Neural cell (in vitro differentiated cells): Measurements from ENCODE around the gene IRX3. TPM values are rescaled to one million over a fixed set of nuclear protein-coding genes. Genes with fewer than 3 reads are reported as not detected.

ENCODE experiments used
- H2AFZ ChIP-seq: fragments of 200-600, 300-800 bp; sonication (generic), shearing (Covaris generic); 2 replicates; pipeline ENCODE4 v1.6.0; 2014; ENCODE audit warnings: low read depth, mild to moderate bottlenecking, antibody characterized with exemption, low read length, moderate library complexity
- H3F3A ChIP-seq: fragments of 200-600 bp; shearing (Covaris generic); 2 replicates; pipeline ENCODE4 v1.6.1; 2016; ENCODE audit warnings: mild to moderate bottlenecking, moderate library complexity, mixed read lengths, antibody characterized with exemption, low read length; ENCODE audit not compliant: insufficient read depth, poor library complexity, severe bottlenecking
- H3K27ac ChIP-seq: fragments of 200-600, 300-800 bp; sonication (generic), shearing (Covaris generic); 2 replicates; pipeline ENCODE4 v1.5.1; 2014; ENCODE audit warnings: mild to moderate bottlenecking, low read length, moderate library complexity
- H3K27me3 ChIP-seq: fragments of 300-800, 200-600 bp; sonication (generic), shearing (Covaris generic); 2 replicates; pipeline ENCODE4 v1.6.0; 2014; ENCODE audit warnings: mild to moderate bottlenecking, low read depth, low read length, moderate library complexity; ENCODE audit not compliant: insufficient read depth
- H3K36me3 ChIP-seq: fragments of 300-800, 200-600 bp; sonication (generic), shearing (Covaris generic); 2 replicates; pipeline ENCODE4 v1.5.1; 2014; ENCODE audit warnings: mild to moderate bottlenecking, antibody characterized with exemption, low read length, moderate library complexity; ENCODE audit not compliant: insufficient read depth
- H3K4me2 ChIP-seq: fragments of 300-800, 200-600 bp; sonication (generic), shearing (Covaris generic); 2 replicates; pipeline ENCODE4 v1.6.0; 2014; ENCODE audit warnings: mild to moderate bottlenecking, low read length
- H3K4me3 ChIP-seq: fragments of 300-800, 200-600 bp; sonication (generic), shearing (Covaris generic); 2 replicates; pipeline ENCODE4 v1.5.1; 2014; ENCODE audit warnings: mild to moderate bottlenecking, low read length, moderate library complexity
- H3K79me2 ChIP-seq: fragments of 200-600 bp; shearing (Covaris generic); replicated peaks from 2 replicates; pipeline ENCODE4 v1.6.0; 2014; ENCODE audit warnings: mild to moderate bottlenecking, low read length, moderate library complexity; ENCODE audit not compliant: insufficient read depth
- H3K9ac ChIP-seq: fragments of 300-800, 200-600 bp; sonication (generic), shearing (Covaris generic); 2 replicates; pipeline ENCODE4 v1.6.1; 2016; ENCODE audit warnings: mild to moderate bottlenecking, low read length, mixed read lengths
- H3K9me2 ChIP-seq: fragments of 200-600 bp; shearing (Covaris generic); 2 replicates; pipeline ENCODE4 v1.6.1; 2016; ENCODE audit warnings: mild to moderate bottlenecking, low read length, mixed read lengths; ENCODE audit not compliant: insufficient read depth
- H3K9me3 ChIP-seq: fragments of 200-600, 300-800 bp; sonication (generic), shearing (Covaris generic); 2 replicates; pipeline ENCODE4 v1.6.1; 2016; ENCODE audit warnings: mild to moderate bottlenecking, mixed run types, low read length, moderate library complexity, mixed read lengths
- H4K20me1 ChIP-seq: fragments of 200-600 bp; shearing (Covaris generic); 2 replicates; pipeline ENCODE4 v1.6.1; 2016; ENCODE audit warnings: mild to moderate bottlenecking, mixed run types; ENCODE audit not compliant: insufficient read depth
- EP300 ChIP-seq: fragments of 450-650 bp; conservative IDR thresholded peaks from 2 replicates; pipeline ENCODE4 v1.6.1; 2014; ENCODE audit warnings: antibody characterized with exemption, mild to moderate bottlenecking, moderate library complexity; ENCODE audit not compliant: poor library complexity, severe bottlenecking
- EZH2 ChIP-seq: fragments of 200-600, 300-800 bp; shearing (Covaris generic), sonication (generic); IDR thresholded peaks from 2 replicates; pipeline ENCODE4 v1.6.1; 2014; ENCODE audit warnings: antibody characterized with exemption, low read length, borderline replicate concordance, mild to moderate bottlenecking; ENCODE audit not compliant: insufficient read depth, poor library complexity, severe bottlenecking
- MXI1 ChIP-seq: fragments of 450-650 bp; conservative IDR thresholded peaks from 2 replicates; pipeline ENCODE4 v1.6.1; 2014; ENCODE audit warnings: antibody characterized with exemption, mild to moderate bottlenecking; ENCODE audit not compliant: poor library complexity, severe bottlenecking
- POLR2AphosphoS5 ChIP-seq: IDR thresholded peaks from 2 replicates; pipeline ENCODE4 v1.6.1; 2012
- RAD21 ChIP-seq: fragments of 450-650 bp; conservative IDR thresholded peaks from 2 replicates; pipeline ENCODE4 v1.6.1; 2014; ENCODE audit warnings: antibody characterized with exemption, mild to moderate bottlenecking, moderate library complexity
- SMC3 ChIP-seq: fragments of 450-650 bp; conservative IDR thresholded peaks from 2 replicates; pipeline ENCODE4 v1.6.1; 2014; ENCODE audit warnings: antibody characterized with exemption, mild to moderate bottlenecking, moderate library complexity; ENCODE audit not compliant: poor library complexity
- TAF1 ChIP-seq: IDR thresholded peaks from 2 replicates; pipeline ENCODE4 v1.6.1; 2012; ENCODE audit warnings: low read depth
- polyA plus RNA-seq: library from polyadenylated mRNA; depleted of rRNA; stranded (reverse); fragments of >200 nt; gene quantifications from 2 replicates; pipeline ENCODE4 v1.2.3, GENCODE V29; 2014
- TF ChIP-seq, protein P1 (sequence below): fragments of 450-650 bp; IDR thresholded peaks from 2 replicates; pipeline ENCODE4 v1.5.1; 2014; ENCODE audit warnings: antibody characterized with exemption, mild to moderate bottlenecking, moderate library complexity; ENCODE audit not compliant: poor library complexity, severe bottlenecking
- TF ChIP-seq, protein P2 (sequence below): IDR thresholded peaks from 2 replicates; pipeline ENCODE4 v1.6.1; 2012; ENCODE audit warnings: borderline replicate concordance

Gene IRX3
- polyA plus RNA-seq, 1 donor from 2014 or later: not detected

DNA sequence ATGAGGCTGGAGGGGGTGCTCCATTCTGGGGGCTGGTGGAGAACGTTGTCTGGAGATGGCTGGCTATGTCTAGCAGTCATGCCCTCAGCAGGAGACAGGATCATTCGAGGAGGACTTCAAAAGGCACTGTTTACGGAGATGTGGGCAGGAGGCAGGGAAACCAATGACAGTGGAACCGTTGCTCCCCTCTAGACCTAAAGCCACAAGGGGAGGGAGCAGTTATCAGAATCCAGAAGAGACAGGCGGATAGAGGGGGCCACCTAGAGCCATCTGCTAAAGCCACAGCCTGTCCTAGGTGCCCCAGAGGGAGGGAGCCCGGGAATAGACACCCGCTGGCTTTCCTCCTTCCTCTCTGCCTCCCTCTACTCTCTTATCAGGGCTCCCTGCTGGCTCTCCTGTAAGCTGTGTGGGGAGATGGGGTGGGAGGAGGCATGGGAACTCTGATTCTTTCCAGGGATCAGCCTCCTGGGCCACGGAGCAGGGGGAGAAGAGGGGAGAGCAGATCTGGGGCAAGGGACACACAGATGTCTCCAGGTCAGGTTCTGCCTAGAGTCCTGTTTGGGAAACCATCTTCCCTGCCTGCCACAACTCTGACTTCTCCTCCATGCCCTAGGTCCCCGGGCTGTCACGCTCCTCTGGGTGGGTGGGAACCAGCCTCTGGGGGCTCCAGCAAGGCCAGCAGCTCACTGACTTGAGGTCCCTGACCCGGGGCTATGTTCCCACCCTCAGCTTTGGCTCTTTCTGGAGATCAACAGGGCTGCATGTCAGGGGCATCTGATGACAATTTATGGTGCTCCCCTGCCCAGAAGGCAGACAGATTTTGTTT lies 42.3 kb downstream of the IRX3 start:
- Histone ChIP-seq H3K27ac (no peak overlapping the region), H3K4me2 (no peak overlapping the region), H3K36me3 (no peaks in the 10 kb centered on the region), H3K9me3 (no peaks in the 10 kb centered on the region), H2AFZ (no peak overlapping the region), H3K9ac (no peak overlapping the region), H3K27me3 (no peaks in the 10 kb centered on the region), H3K4me3 (no peak overlapping the region), H3K9me2 (no peaks in the 10 kb centered on the region), H4K20me1 (no peaks in the 10 kb centered on the region), H3K79me2 (no peaks in the 10 kb centered on the region), H3F3A (no peaks in the 10 kb centered on the region)
- no peak for TF ChIP-seq RAD21
- TF ChIP-seq EP300: no peak
- no peak for TF ChIP-seq TAF1
- TF ChIP-seq, protein P1, sequence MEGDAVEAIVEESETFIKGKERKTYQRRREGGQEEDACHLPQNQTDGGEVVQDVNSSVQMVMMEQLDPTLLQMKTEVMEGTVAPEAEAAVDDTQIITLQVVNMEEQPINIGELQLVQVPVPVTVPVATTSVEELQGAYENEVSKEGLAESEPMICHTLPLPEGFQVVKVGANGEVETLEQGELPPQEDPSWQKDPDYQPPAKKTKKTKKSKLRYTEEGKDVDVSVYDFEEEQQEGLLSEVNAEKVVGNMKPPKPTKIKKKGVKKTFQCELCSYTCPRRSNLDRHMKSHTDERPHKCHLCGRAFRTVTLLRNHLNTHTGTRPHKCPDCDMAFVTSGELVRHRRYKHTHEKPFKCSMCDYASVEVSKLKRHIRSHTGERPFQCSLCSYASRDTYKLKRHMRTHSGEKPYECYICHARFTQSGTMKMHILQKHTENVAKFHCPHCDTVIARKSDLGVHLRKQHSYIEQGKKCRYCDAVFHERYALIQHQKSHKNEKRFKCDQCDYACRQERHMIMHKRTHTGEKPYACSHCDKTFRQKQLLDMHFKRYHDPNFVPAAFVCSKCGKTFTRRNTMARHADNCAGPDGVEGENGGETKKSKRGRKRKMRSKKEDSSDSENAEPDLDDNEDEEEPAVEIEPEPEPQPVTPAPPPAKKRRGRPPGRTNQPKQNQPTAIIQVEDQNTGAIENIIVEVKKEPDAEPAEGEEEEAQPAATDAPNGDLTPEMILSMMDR: no peak
- TF ChIP-seq MXI1: no peak

DNA sequence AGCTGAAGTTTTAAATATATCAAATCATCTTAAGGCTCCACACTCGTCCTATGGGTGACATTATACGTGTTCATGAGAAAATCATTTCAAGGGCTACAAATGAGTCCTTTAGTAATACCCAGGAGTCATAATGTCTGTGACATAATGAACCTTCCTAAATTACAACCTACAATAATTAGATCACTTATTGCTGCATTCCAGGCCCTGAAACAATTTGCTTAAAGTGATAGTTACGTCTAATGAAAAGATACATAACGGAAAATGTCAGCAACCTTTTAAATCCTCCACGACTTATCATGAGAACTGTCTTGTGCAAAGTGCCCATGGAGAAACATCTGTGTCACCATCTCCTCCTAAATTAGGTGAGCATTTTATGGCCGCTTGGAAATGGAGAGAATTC lies 43.4 kb downstream of the IRX3 start:
- no peaks in the 10 kb centered on the region for H3K9me2 ChIP-seq
- H3K9ac ChIP-seq: no peak overlapping the region
- no peak overlapping the region for H3K4me3 ChIP-seq
- no peaks in the 10 kb centered on the region for H4K20me1 ChIP-seq
- H3K27ac ChIP-seq: no peak overlapping the region
- no peak for TF ChIP-seq EZH2
- TF ChIP-seq TAF1: no peak
- TF ChIP-seq SMC3: no peak
- no peak for TF ChIP-seq EP300
- TF ChIP-seq POLR2AphosphoS5: no peak
- TF ChIP-seq MXI1: no peak
- TF ChIP-seq, protein P2, sequence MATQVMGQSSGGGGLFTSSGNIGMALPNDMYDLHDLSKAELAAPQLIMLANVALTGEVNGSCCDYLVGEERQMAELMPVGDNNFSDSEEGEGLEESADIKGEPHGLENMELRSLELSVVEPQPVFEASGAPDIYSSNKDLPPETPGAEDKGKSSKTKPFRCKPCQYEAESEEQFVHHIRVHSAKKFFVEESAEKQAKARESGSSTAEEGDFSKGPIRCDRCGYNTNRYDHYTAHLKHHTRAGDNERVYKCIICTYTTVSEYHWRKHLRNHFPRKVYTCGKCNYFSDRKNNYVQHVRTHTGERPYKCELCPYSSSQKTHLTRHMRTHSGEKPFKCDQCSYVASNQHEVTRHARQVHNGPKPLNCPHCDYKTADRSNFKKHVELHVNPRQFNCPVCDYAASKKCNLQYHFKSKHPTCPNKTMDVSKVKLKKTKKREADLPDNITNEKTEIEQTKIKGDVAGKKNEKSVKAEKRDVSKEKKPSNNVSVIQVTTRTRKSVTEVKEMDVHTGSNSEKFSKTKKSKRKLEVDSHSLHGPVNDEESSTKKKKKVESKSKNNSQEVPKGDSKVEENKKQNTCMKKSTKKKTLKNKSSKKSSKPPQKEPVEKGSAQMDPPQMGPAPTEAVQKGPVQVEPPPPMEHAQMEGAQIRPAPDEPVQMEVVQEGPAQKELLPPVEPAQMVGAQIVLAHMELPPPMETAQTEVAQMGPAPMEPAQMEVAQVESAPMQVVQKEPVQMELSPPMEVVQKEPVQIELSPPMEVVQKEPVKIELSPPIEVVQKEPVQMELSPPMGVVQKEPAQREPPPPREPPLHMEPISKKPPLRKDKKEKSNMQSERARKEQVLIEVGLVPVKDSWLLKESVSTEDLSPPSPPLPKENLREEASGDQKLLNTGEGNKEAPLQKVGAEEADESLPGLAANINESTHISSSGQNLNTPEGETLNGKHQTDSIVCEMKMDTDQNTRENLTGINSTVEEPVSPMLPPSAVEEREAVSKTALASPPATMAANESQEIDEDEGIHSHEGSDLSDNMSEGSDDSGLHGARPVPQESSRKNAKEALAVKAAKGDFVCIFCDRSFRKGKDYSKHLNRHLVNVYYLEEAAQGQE: no peak
- no peak for TF ChIP-seq RAD21
- no peak overlapping the region for H2AFZ ChIP-seq
- no peaks in the 10 kb centered on the region for H3K79me2 ChIP-seq
- H3K4me2 ChIP-seq: no peak overlapping the region
- H3K9me3 ChIP-seq: no peaks in the 10 kb centered on the region
- no peaks in the 10 kb centered on the region for H3K27me3 ChIP-seq
- no peaks in the 10 kb centered on the region for H3F3A ChIP-seq
- no peaks in the 10 kb centered on the region for H3K36me3 ChIP-seq
